CD4-positive, alpha-beta memory T cell (primary cell): Measurements from ENCODE around the gene FDX1. TPM values are rescaled to one million over a fixed set of nuclear protein-coding genes. Genes with fewer than 3 reads are reported as not detected.

Experiments
- CTCF ChIA-PET: fragments of 350-600 bp; sonication (Branson Sonifier 250); formaldehyde crosslinking; loops from one replicate; lab custom pipeline; 2021; ENCODE audit warnings: inconsistent platforms; ENCODE audit not compliant: partially characterized antibody; lab: Charles Lee
- POLR2A ChIA-PET: fragments of 350-600 bp; sonication (Branson Sonifier 250); formaldehyde crosslinking; loops from one replicate; lab custom pipeline; 2021; ENCODE audit not compliant: partially characterized antibody; lab: Charles Lee
- DNase-seq, 5 donors: peaks; one replicate each; pipeline versions ENCODE4 v3.0.0 to v3.0.0-alpha.2; 2020 to 2022; ENCODE audit warnings: mixed read lengths in 1 of 5
- H3K27ac ChIP-seq: one replicate; pipeline ENCODE4 v1.7.0; 2013; ENCODE audit warnings: low read depth, low read length
- H3K27me3 ChIP-seq: 2 replicates; pipeline ENCODE4 v1.7.0; 2013; ENCODE audit warnings: mild to moderate bottlenecking, low read length, moderate library complexity; ENCODE audit not compliant: insufficient read depth
- H3K36me3 ChIP-seq: 2 replicates; pipeline ENCODE4 v1.7.0; 2013; ENCODE audit warnings: mild to moderate bottlenecking, low read length, moderate library complexity; ENCODE audit not compliant: insufficient read depth
- H3K4me1 ChIP-seq: 2 replicates; pipeline ENCODE4 v1.7.0; 2013; ENCODE audit warnings: mild to moderate bottlenecking, low read length, moderate library complexity; ENCODE audit not compliant: insufficient read depth
- H3K4me3 ChIP-seq, 2 donors: one replicate each; pipeline ENCODE4 v1.7.0; 2013; ENCODE audit warnings: low read length in 2 of 2, mild to moderate bottlenecking in 1 of 2
- H3K9me3 ChIP-seq, 2 donors: one replicate each; pipeline ENCODE4 v1.7.0; 2013; ENCODE audit warnings: low read length in 2 of 2, control low read depth in 1 of 2; ENCODE audit not compliant: control insufficient read depth in 1 of 2
- H3K27ac Mint-ChIP-seq, 7 donors: one replicate each; pipeline ENCODE4 v1.8.0; 2020 to 2021; ENCODE audit warnings: mixed read lengths in 7 of 7, mild to moderate bottlenecking in 6 of 7, inconsistent platforms in 3 of 7, moderate library complexity in 3 of 7
- H3K27me3 Mint-ChIP-seq, 2 donors: one replicate each; pipeline ENCODE4 v1.8.0; 2020 to 2021; ENCODE audit warnings: mixed read lengths in 2 of 2
- H3K36me3 Mint-ChIP-seq, 2 donors: one replicate each; pipeline ENCODE4 v1.8.0; 2020 to 2021; ENCODE audit warnings: mixed read lengths in 2 of 2, inconsistent platforms in 1 of 2, mild to moderate bottlenecking in 1 of 2
- H3K4me1 Mint-ChIP-seq, 4 donors: one replicate each; pipeline ENCODE4 v1.8.0; 2020 to 2021; ENCODE audit warnings: mixed read lengths in 4 of 4, mild to moderate bottlenecking in 1 of 4
- H3K4me3 Mint-ChIP-seq, 8 donors: one replicate each; pipeline ENCODE4 v1.8.0; 2020 to 2021; ENCODE audit warnings: mixed read lengths in 8 of 8, mild to moderate bottlenecking in 7 of 8, moderate library complexity in 6 of 8, inconsistent platforms in 3 of 8
- H3K9me3 Mint-ChIP-seq, 8 donors: one replicate each; pipeline ENCODE4 v1.8.0; 2020 to 2021; ENCODE audit warnings: mixed read lengths in 8 of 8, mild to moderate bottlenecking in 5 of 8, inconsistent platforms in 3 of 8, moderate library complexity in 1 of 8
- intact Hi-C: fragments of 100-400 bp; cut with micrococcal nuclease; formaldehyde crosslinking; loops from one replicate; pipeline ENCODE4 v1.15.1; 2023
- polyA plus RNA-seq, 2 donors: library from polyadenylated mRNA; unstranded; fragments of 300-500 nt; fragmentation: Illumina TruSeq; gene quantifications; one replicate each; pipeline ENCODE4 v1.2.3, GENCODE V29; 2021
- total RNA-seq, 2 experiments: library from RNA; stranded (reverse); gene quantifications; one replicate each; pipeline ENCODE4 v1.2.3, GENCODE V29; 2021

FDX1 gene
- total and polyA plus RNA-seq, 4 experiments from 2014 or later, result 10.7 to 25.5 (median 16.2) TPM

DNA sequence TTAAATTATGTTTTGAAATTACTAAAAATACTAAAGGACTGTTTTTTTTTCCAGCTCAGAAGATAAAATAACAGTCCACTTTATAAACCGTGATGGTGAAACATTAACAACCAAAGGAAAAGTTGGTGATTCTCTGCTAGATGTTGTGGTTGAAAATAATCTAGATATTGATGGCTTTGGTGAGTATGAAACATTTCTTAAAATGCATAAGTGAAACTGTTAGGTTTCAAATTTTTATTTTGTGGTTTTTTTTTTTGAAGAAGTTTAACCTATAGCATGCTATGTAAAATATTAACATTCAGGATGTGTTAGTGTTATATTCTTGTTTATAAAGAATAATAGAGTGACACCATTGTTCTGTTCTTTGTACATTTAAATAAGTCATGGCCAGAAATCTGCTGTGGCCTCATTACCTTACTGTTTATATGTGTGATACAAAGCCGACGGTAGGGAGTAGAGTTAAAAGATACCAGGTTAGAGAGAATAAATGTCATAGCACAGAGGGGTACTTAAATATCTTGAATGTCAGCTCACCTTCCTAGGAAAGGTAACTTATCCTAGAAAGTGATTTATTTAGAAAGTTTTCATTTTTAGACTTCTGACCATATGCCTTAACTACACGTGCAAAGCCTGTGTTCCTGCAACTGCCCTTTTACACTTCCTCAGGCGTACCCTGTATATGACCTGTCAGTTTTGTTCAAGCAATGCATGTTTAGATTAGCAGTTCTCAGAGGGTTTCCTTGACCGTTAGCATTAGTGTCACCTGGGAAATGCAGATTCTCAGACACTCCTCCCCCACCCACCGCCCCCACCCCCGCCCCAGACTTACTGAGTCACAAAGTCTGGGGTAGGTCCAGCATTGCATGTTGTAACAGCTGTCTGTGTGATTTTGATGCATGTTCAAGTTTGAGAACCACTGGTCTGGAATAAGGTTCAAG is 6.3 kb downstream of the FDX1 start:
- Histone ChIP-seq H3K9me3 (no peaks in the 10 kb centered on the region), H3K4me1 (peaks cover 39% of the 10 kb centered on the region), H3K27ac (no peak overlapping the region), H3K4me3 (no peak overlapping the region), H3K36me3 (peaks cover 6% of the 10 kb centered on the region), H3K27me3 (no peaks in the 10 kb centered on the region)
- intact Hi-C loops, result loop anchor here (1.0 kb wide), 1 partner anchor 794 kb away; no protein-coding TSS in a partner anchor
- Mint-ChIP-seq H3K27me3 (no peaks in the 10 kb centered on the region), H3K4me1 (peaks cover 41 to 67% (median 53%) of the 10 kb centered on the region in 4 donors), H3K4me3 (no peak overlapping the region), H3K9me3 (peaks cover 0 to 1% (median 0%) of the 10 kb centered on the region in 8 donors), H3K36me3 (peaks cover 35 to 40% of the 10 kb centered on the region in 2 donors), H3K27ac (no peak overlapping the region)
- no peak for DNase-seq
- POLR2A ChIA-PET, result interaction anchor here (1.3 kb wide), 1 partner anchor 63 kb away, joined by 5 read pairs; no protein-coding TSS in a partner anchor
- CTCF ChIA-PET, result interaction anchor here (0.9 to 7.5 kb wide), 21 partner anchors 11 to 1011 kb away, joined by 3 to 166 read pairs (median 7); partner anchors contain the start of gene RDX

DNA sequence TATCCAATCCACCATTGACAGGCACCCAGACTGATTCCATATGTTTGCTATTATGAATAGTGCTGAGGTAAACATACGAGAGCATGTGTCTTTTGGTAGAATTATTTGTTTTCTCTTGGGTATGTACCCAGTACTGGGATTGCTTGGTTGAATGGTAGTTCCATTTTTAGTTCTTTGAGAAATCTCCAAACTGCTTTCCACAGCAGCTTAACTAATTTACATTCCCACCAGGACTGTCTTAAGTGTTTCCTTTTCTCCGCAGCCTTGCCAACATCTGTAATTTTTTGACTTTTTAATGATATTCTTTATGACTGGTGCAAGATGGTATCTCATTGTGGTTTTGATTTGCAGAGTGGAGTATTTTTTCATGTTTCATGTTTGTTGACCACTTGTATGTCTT is 8.3 kb downstream of the FDX1 start:
- no peak overlapping the region for H3K27ac ChIP-seq
- no peaks in the 10 kb centered on the region for H3K9me3 ChIP-seq
- no peaks in the 10 kb centered on the region for H3K27me3 ChIP-seq
- peaks cover 36 to 67% (median 41%) of the 10 kb centered on the region in 4 donors for H3K4me1 Mint-ChIP-seq
- DNase-seq, result no peak
- intact Hi-C loops, result no loop called here
- H3K36me3 ChIP-seq, result peaks cover 10% of the 10 kb centered on the region
- H3K4me3 ChIP-seq, result no peak overlapping the region
- H3K36me3 Mint-ChIP-seq, result peaks cover 53 to 59% of the 10 kb centered on the region in 2 donors
- H3K27ac Mint-ChIP-seq, result no peak overlapping the region
- H3K9me3 Mint-ChIP-seq, result peaks cover 0 to 4% (median 0%) of the 10 kb centered on the region in 8 donors
- ChIA-PET CTCF (interaction anchor here (1.0 to 1.7 kb wide), 3 partner anchors 9 to 24 kb away, joined by 3 to 5 read pairs (median 3); partner anchors contain the start of gene FDX1), POLR2A (no interaction called here)
- peaks cover 21% of the 10 kb centered on the region for H3K4me1 ChIP-seq
- no peaks in the 10 kb centered on the region for H3K27me3 Mint-ChIP-seq
- no peak overlapping the region for H3K4me3 Mint-ChIP-seq

DNA sequence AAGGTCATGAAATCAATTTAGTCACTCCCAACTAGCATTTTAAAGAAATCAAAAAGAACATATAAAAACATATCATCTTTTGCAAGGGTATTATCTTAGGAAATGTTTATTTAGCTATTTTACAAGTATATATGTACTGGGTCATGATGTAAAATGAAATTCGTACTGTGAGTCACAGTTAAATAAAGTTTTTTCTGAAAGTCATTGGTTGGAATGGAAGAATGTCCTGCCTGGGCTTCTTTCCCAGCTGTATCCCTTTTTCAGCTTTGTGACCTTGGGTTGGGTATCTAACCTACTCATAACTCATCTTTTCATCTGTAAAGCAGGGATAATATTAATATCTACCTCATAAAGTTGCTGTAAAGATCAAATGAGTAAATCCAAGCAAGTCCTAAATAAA is 15.7 kb downstream of the FDX1 start:
- Histone ChIP-seq H3K27me3 (no peaks in the 10 kb centered on the region), H3K9me3 (no peaks in the 10 kb centered on the region), H3K4me1 (no peaks in the 10 kb centered on the region), H3K4me3 (no peak overlapping the region), H3K27ac (no peak overlapping the region), H3K36me3 (peaks cover 8% of the 10 kb centered on the region)
- intact Hi-C loops, result no loop called here
- ChIA-PET POLR2A (no interaction called here), CTCF (interaction anchor here (0.8 to 8.8 kb wide), 8 partner anchors 11 to 1000 kb away, joined by 3 to 104 read pairs (median 4); partner anchors contain the start of gene FDX1)
- Mint-ChIP-seq H3K9me3 (peaks cover 0 to 4% (median 0%) of the 10 kb centered on the region in 8 donors), H3K4me3 (no peak overlapping the region), H3K36me3 (peaks cover 42 to 56% of the 10 kb centered on the region in 2 donors), H3K4me1 (peaks cover 19 to 35% (median 28%) of the 10 kb centered on the region in 4 donors), H3K27ac (no peak overlapping the region), H3K27me3 (no peaks in the 10 kb centered on the region)
- no peak for DNase-seq

DNA sequence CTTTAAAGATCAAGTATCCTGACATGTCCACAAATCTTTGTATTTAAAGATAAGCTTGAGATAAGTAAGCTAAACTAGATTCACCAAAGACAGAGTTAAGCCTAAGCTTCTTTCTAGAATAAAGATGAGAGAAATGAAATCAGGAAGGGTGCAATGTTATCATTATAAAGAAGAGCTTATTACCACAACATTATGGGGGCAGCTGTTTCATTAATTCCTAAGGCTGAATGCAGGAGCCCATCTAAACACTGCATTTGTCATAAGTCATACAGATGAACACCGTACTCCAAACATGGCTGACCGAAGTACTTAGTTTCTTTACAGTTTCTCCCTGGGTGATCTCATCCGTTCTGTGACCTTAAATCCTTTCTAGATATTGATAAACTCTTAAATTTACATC is 16.3 kb downstream of the FDX1 start:
- H3K9me3 ChIP-seq, result no peaks in the 10 kb centered on the region
- Mint-ChIP-seq H3K36me3 (peaks cover 36 to 49% of the 10 kb centered on the region in 2 donors), H3K4me1 (peaks cover 17 to 30% (median 27%) of the 10 kb centered on the region in 4 donors), H3K27ac (no peak overlapping the region), H3K9me3 (peaks cover 0 to 3% (median 0%) of the 10 kb centered on the region in 8 donors), H3K4me3 (no peak overlapping the region), H3K27me3 (no peaks in the 10 kb centered on the region)
- ChIA-PET CTCF (interaction anchor here (0.8 to 8.8 kb wide), 8 partner anchors 11 to 1000 kb away, joined by 3 to 104 read pairs (median 4); partner anchors contain the start of gene FDX1), POLR2A (no interaction called here)
- H3K27ac ChIP-seq, result no peak overlapping the region
- peaks cover 4% of the 10 kb centered on the region for H3K36me3 ChIP-seq
- H3K27me3 ChIP-seq, result no peaks in the 10 kb centered on the region
- no peaks in the 10 kb centered on the region for H3K4me1 ChIP-seq
- intact Hi-C loops, result no loop called here
- no peak overlapping the region for H3K4me3 ChIP-seq
- DNase-seq, result no peak

DNA sequence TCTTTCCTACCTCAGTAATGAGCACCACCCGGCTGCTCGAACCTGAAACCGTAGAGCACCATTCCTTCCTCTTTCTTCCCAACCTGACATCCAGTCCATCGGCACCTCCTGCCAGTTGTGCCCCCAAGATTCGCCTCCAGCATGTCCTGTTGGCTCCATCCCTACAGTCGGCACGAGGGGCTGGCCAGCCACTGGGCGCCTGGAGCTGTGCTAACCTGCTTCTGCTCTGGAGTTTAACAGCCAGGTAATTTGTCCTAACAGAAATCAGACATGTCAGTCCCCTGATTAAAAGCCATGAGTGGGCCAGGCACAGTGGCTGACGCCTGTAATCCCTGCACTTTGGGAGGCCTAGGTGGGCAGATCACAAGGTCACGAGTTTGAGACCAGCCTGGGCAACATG is 16.8 kb downstream of the FDX1 start:
- Histone ChIP-seq H3K4me3 (no peak overlapping the region), H3K27ac (no peak overlapping the region), H3K9me3 (no peaks in the 10 kb centered on the region), H3K36me3 (no peaks in the 10 kb centered on the region), H3K4me1 (no peaks in the 10 kb centered on the region), H3K27me3 (no peaks in the 10 kb centered on the region)
- Mint-ChIP-seq H3K27ac (peak overlapping the region in 2 of 7 donors; percentile 19 to 47), H3K27me3 (no peaks in the 10 kb centered on the region), H3K9me3 (no peaks in the 10 kb centered on the region), H3K4me1 (peaks cover 16 to 30% (median 25%) of the 10 kb centered on the region in 4 donors), H3K36me3 (peaks cover 30 to 44% of the 10 kb centered on the region in 2 donors), H3K4me3 (no peak overlapping the region)
- DNase-seq, result no peak
- CTCF ChIA-PET, result interaction anchor here (1.3 to 8.8 kb wide), 5 partner anchors 10 to 782 kb away, joined by 3 to 104 read pairs (median 5); partner anchors contain the start of gene FDX1
- POLR2A ChIA-PET, result no interaction called here
- intact Hi-C loops, result no loop called here

DNA sequence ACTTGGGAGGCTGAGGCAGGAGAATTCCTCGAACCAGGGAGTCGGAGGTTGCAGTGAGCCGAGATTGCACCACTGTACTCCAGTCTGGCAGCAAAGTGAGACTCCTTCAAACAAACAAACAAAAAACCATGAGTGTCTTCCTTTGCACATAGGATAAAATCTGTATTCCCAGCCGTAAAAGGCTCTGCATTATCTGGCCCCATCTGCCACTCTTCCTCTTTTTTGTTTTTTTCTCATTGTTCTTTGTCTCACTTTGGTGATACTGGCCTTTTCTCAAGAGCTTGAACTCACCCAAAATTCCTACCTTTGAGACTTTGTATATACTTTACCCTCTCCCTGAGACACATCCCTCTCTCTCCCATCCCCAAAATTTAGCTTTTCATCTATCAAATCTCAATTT is 17.6 kb downstream of the FDX1 start:
- Mint-ChIP-seq H3K4me3 (peak overlapping the region in 1 of 8 donors; percentile 37), H3K27me3 (no peaks in the 10 kb centered on the region), H3K27ac (no peak overlapping the region), H3K9me3 (no peaks in the 10 kb centered on the region), H3K4me1 (peaks cover 19 to 35% (median 27%) of the 10 kb centered on the region in 4 donors), H3K36me3 (peaks cover 24 to 41% of the 10 kb centered on the region in 2 donors)
- no peaks in the 10 kb centered on the region for H3K9me3 ChIP-seq
- H3K27ac ChIP-seq, result no peak overlapping the region
- no peaks in the 10 kb centered on the region for H3K4me1 ChIP-seq
- ChIA-PET CTCF (interaction anchor here (0.6 to 8.8 kb wide), 5 partner anchors 9 to 1666 kb away, joined by 3 to 104 read pairs (median 5); partner anchors contain the start of gene FDX1), POLR2A (interaction anchor here (0.7 kb wide), 1 partner anchor 18 kb away, joined by 3 read pairs; the partner anchor contains the start of gene FDX1)
- H3K4me3 ChIP-seq, result no peak overlapping the region
- DNase-seq, result no peak
- H3K27me3 ChIP-seq, result no peaks in the 10 kb centered on the region
- intact Hi-C loops, result no loop called here
- H3K36me3 ChIP-seq, result no peaks in the 10 kb centered on the region
